IgD-negative memory B cell (primary cell): Measurements from ENCODE around the gene OSBP. TPM values are rescaled to one million over a fixed set of nuclear protein-coding genes. Genes with fewer than 3 reads are reported as not detected.
"Not testable (repeated sequence)": the region's sequence is repeated elsewhere in the genome, so short reads cannot be mapped to it uniquely, and the experiment has no call there.

Source experiments
- H3K27ac Mint-ChIP-seq, 3 donors: one replicate each; pipeline ENCODE4 v1.8.0; 2020 to 2022; ENCODE audit warnings: mild to moderate bottlenecking in 3 of 3, mixed read lengths in 3 of 3, moderate library complexity in 1 of 3
- H3K27me3 Mint-ChIP-seq: one replicate; pipeline ENCODE4 v1.8.0; 2021; ENCODE audit warnings: mixed read lengths
- H3K36me3 Mint-ChIP-seq: one replicate; pipeline ENCODE4 v1.8.0; 2020; ENCODE audit warnings: mild to moderate bottlenecking, mixed read lengths
- H3K4me1 Mint-ChIP-seq, 3 donors: one replicate each; pipeline ENCODE4 v1.8.0; 2020 to 2022; ENCODE audit warnings: mixed read lengths in 3 of 3, mild to moderate bottlenecking in 1 of 3
- H3K4me3 Mint-ChIP-seq, 4 donors: one replicate each; pipeline ENCODE4 v1.8.0; 2020 to 2022; ENCODE audit warnings: mild to moderate bottlenecking in 4 of 4, mixed read lengths in 4 of 4, moderate library complexity in 3 of 4
- H3K9me3 Mint-ChIP-seq, 3 donors: one replicate each; pipeline ENCODE4 v1.8.0; 2020 to 2021; ENCODE audit warnings: mixed read lengths in 3 of 3, mild to moderate bottlenecking in 1 of 3
- polyA plus RNA-seq: library from polyadenylated mRNA; unstranded; fragments of 300-500 nt; fragmentation: Illumina TruSeq; gene quantifications from one replicate; pipeline ENCODE4 v1.2.3, GENCODE V29; 2021

OSBP gene
- 15.3 TPM for polyA plus RNA-seq

- Mint-ChIP-seq H3K9me3 (no peaks in the 10 kb centered on the region), H3K4me1 (peaks cover 18 to 39% (median 36%) of the 10 kb centered on the region in 3 donors), H3K27me3 (no peaks in the 10 kb centered on the region), H3K36me3 (peaks cover 7% of the 10 kb centered on the region), H3K27ac (peak within 1 kb of the TSS; percentile 81 to 98 (median 95)), H3K4me3 (peak within 1 kb of the TSS; percentile 77 to 92 (median 86))
Measured at GRCh38 chr11:59615637-59616395, at the start of gene OSBP. TSS of gene OSBP (minus strand) at chr11:59615774. CDS start at chr11:59615664, 110 bp downstream.

- peaks cover 5% of the 10 kb centered on the region for H3K36me3 Mint-ChIP-seq
- no peaks in the 10 kb centered on the region for H3K27me3 Mint-ChIP-seq
- H3K27ac Mint-ChIP-seq: peak overlapping the region; percentile 8 to 88 (median 30)
- peaks cover 16 to 26% (median 17%) of the 10 kb centered on the region in 3 donors for H3K4me1 Mint-ChIP-seq
- H3K9me3 Mint-ChIP-seq: no peaks in the 10 kb centered on the region
- peak overlapping the region in 3 of 4 donors; percentile 3 to 74 (median 7) for H3K4me3 Mint-ChIP-seq
Measured at GRCh38 chr11:59660621-59661020, 45.0 kb upstream of the OSBP start.

DNA sequence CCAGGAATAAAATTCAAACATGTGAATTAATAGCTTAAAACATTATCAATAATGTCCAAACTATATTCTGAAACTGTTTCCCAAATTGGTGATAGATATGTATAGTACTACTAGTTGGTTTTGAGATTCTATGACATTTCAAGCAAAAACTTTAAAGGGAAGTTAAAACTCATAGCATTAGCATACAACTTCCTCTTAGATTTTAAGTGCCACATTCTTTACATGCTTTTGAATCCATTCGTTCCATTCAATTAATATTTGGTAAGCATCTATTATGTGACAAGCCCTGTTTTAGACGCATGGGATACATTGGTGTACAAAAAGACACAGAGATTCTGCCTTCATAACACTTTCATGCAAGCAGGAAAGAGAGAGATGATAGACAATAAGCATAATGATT is 44.4 kb upstream of the OSBP start:
- Mint-ChIP-seq H3K27ac (peak overlapping the region; percentile 8 to 88 (median 30)), H3K9me3 (no peaks in the 10 kb centered on the region), H3K4me1 (peaks cover 13 to 23% (median 16%) of the 10 kb centered on the region in 3 donors), H3K4me3 (peak overlapping the region in 3 of 4 donors; percentile 1 to 74 (median 3)), H3K27me3 (no peaks in the 10 kb centered on the region), H3K36me3 (peaks cover 6% of the 10 kb centered on the region)

GRCh38 chr11:59658036-59658435 is 42.5 kb upstream of the OSBP start:
- Mint-ChIP-seq H3K4me3 (no peak overlapping the region), H3K36me3 (peaks cover 6% of the 10 kb centered on the region), H3K27ac (no peak overlapping the region), H3K9me3 (no peaks in the 10 kb centered on the region), H3K4me1 (peaks cover 13 to 17% (median 14%) of the 10 kb centered on the region in 3 donors), H3K27me3 (no peaks in the 10 kb centered on the region)

GRCh38 chr11:59654893-59655292 is 39.3 kb upstream of the OSBP start:
- Mint-ChIP-seq H3K4me3 (no peak overlapping the region), H3K4me1 (peaks cover 0 to 5% (median 2%) of the 10 kb centered on the region in 3 donors), H3K36me3 (peaks cover 9% of the 10 kb centered on the region), H3K27ac (no peak overlapping the region), H3K27me3 (no peaks in the 10 kb centered on the region), H3K9me3 (no peaks in the 10 kb centered on the region)

- H3K27me3 Mint-ChIP-seq: no peaks in the 10 kb centered on the region
- no peak overlapping the region for H3K4me3 Mint-ChIP-seq
- H3K4me1 Mint-ChIP-seq: no peaks in the 10 kb centered on the region
- H3K36me3 Mint-ChIP-seq: peaks cover 19% of the 10 kb centered on the region
- H3K9me3 Mint-ChIP-seq: no peaks in the 10 kb centered on the region
- H3K27ac Mint-ChIP-seq: no peak overlapping the region
Measured at GRCh38 chr11:59647245-59647980, 31.8 kb upstream of the OSBP start.

DNA sequence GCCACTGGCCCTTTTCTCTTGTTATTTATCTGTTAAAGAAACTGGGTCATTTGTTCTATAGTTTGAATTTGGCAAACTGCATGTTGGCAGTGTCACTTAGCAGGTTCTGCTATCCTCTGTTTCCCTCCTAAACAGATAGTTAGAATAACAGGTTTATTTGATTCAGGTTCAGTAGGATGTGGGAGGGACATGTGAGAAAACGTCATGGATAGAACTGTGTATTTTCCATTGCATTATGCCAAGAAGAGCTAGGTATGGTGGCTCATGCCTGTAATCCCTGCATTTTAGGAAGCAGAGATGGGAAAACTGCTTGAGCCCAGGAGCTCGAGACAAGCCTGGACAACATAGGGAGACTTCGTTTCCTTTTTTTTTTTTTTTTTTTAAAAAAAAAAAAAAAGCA is 29.0 kb upstream of the OSBP start:
- Mint-ChIP-seq H3K4me3 (no peak overlapping the region), H3K27me3 (no peaks in the 10 kb centered on the region), H3K9me3 (no peaks in the 10 kb centered on the region), H3K27ac (no peak overlapping the region), H3K36me3 (peaks cover 19% of the 10 kb centered on the region), H3K4me1 (no peaks in the 10 kb centered on the region)

- peaks cover 23% of the 10 kb centered on the region for H3K36me3 Mint-ChIP-seq
- H3K4me1 Mint-ChIP-seq: no peaks in the 10 kb centered on the region
- no peaks in the 10 kb centered on the region for H3K27me3 Mint-ChIP-seq
- H3K27ac Mint-ChIP-seq: no peak overlapping the region
- H3K4me3 Mint-ChIP-seq: no peak overlapping the region
- no peaks in the 10 kb centered on the region for H3K9me3 Mint-ChIP-seq
Measured at GRCh38 chr11:59643390-59643789, 27.8 kb upstream of the OSBP start.

DNA sequence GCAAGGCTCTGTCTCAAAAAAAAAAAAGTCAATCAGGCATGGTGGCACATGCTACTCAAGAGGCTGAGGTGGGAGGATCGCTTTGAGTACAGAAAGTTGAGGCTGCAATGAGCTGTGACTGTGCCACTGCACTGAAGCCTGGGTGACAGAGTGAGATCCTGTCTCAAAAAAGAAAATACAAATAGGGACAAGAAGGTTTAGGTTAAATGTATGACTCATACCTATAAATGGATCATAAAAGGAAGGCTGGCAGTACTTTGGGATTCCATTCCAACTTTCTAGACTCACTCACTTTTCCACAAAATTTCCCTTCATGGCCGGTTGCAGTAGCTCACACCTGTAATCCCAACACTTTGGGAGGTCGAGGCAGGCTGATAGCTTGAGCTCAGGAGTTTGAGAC is 25.6 kb upstream of the OSBP start:
- Mint-ChIP-seq H3K27me3 (no peaks in the 10 kb centered on the region), H3K36me3 (peaks cover 16% of the 10 kb centered on the region)

GRCh38 chr11:59630493-59630892 is 14.9 kb upstream of the OSBP start:
- no peak overlapping the region for H3K27ac Mint-ChIP-seq
- peaks cover 5% of the 10 kb centered on the region for H3K36me3 Mint-ChIP-seq
- H3K4me1 Mint-ChIP-seq: no peaks in the 10 kb centered on the region
- H3K9me3 Mint-ChIP-seq: peaks cover 0 to 2% (median 0%) of the 10 kb centered on the region in 3 donors
- H3K27me3 Mint-ChIP-seq: no peaks in the 10 kb centered on the region
- H3K4me3 Mint-ChIP-seq: no peak overlapping the region

More for the DNA sequence above, 25.6 kb upstream of the OSBP start:
- peak overlapping the region in 1 of 3 donors; percentile 47 for H3K27ac Mint-ChIP-seq
- no peaks in the 10 kb centered on the region for H3K9me3 Mint-ChIP-seq
- H3K4me1 Mint-ChIP-seq: peaks cover 0 to 1% (median 0%) of the 10 kb centered on the region in 3 donors
- no peak overlapping the region for H3K4me3 Mint-ChIP-seq

DNA sequence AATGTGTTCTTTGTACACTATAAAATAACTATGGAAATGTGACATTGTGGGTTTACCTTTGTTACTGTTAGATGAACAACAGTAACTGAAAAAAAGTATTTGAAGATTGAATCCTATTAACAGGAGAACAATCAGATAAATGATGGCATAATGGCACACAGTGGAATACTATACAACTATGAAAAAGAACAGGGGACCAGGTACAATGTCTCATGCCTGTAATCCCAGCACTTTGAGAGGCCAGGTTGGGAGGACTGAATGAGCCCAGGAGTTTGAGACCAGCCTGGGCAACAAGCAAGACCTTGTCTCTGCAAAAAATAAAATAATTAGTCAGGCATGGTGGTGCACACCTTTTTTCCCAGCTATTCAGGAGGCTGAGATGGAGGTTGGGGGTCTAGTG is 14.4 kb upstream of the OSBP start:
- Mint-ChIP-seq H3K4me3 (no peak overlapping the region), H3K27ac (no peak overlapping the region), H3K36me3 (peaks cover 4% of the 10 kb centered on the region), H3K27me3 (no peaks in the 10 kb centered on the region), H3K9me3 (peaks cover 0 to 2% (median 0%) of the 10 kb centered on the region in 3 donors), H3K4me1 (no peaks in the 10 kb centered on the region)

DNA sequence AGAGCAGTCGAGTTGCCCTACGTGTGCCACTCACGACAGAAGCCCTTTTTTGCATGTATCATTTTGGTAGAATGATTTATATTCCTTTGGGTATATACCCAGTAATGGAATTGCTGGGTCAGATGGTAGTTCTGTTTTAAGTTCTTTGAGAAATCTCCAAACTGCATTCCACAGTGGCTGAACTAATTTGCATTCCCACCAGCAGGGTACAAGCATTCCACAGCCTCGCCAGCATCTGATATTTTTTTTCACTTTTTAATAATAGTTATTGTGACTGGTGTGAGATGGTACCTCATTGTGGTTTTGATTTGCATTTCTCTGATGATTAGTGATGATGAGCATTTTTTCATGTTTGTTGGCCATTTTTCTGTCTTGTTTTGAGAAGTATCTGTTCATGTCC is 11.4 kb upstream of the OSBP start:
- H3K4me1 Mint-ChIP-seq, H3K27ac Mint-ChIP-seq, H3K36me3 Mint-ChIP-seq, H3K4me3 Mint-ChIP-seq, H3K27me3 Mint-ChIP-seq, H3K9me3 Mint-ChIP-seq: not testable (repeated sequence)

DNA sequence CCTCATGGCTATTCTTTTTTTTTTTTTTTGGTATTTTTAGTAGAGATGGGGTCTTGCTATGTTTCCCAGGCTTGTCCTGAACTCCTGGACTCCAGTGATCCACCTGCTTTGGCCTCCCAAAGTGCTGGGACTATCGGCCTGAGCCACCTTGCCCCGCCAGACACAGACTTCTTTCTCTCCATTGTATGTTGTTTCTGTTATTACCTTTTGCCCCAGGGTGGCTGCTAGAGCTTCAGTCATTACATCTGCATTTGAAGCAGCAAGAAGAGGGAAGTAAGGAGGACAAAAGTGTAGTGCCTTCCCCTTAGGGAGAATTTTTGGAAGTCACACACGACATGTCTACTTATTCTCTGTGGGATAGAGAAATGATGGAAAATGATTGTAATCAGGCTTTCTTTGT is 10.1 kb upstream of the OSBP start:
- Mint-ChIP-seq H3K27me3 (no peaks in the 10 kb centered on the region), H3K9me3 (peaks cover 0 to 2% (median 0%) of the 10 kb centered on the region in 3 donors), H3K27ac (no peak overlapping the region), H3K36me3 (peaks cover 2% of the 10 kb centered on the region), H3K4me3 (no peak overlapping the region), H3K4me1 (peaks cover 0 to 1% (median 0%) of the 10 kb centered on the region in 3 donors)

DNA sequence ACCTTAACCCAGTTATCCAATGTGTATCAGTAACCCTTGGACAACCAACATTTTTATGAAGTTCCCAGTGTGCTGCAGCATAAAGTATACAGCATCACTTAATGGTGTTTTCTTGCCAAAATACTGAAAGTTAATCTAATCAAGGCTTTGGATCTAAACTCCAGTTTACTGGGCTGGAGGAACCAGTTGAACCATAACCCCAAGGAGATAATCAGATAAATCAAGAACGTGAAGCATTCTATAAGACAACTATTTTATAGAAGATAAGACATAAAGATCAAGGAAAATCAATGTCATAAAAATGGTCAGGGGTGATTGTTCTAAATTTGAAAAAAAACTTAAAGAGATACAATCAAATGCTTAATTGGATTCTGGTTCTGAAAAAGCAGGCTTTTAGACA is 2.3 kb upstream of the OSBP start:
- no peak overlapping the region for H3K27ac Mint-ChIP-seq
- H3K4me3 Mint-ChIP-seq: no peak overlapping the region
- H3K9me3 Mint-ChIP-seq: no peaks in the 10 kb centered on the region

GRCh38 chr11:59616396-59616982 is 915 bp upstream of the OSBP start:
- H3K27me3 Mint-ChIP-seq: no peaks in the 10 kb centered on the region

More for the DNA sequence above, 2.3 kb upstream of the OSBP start:
- Mint-ChIP-seq H3K36me3 (peaks cover 4% of the 10 kb centered on the region), H3K4me1 (peaks cover 9 to 24% (median 23%) of the 10 kb centered on the region in 3 donors), H3K27me3 (no peaks in the 10 kb centered on the region)

More at GRCh38 chr11:59616396-59616982, 915 bp upstream of the OSBP start:
- H3K9me3 Mint-ChIP-seq: no peaks in the 10 kb centered on the region
- peak overlapping the region; percentile 77 to 92 (median 86) for H3K4me3 Mint-ChIP-seq
- H3K27ac Mint-ChIP-seq: peak overlapping the region; percentile 81 to 98 (median 95)
- H3K4me1 Mint-ChIP-seq: peaks cover 18 to 36% (median 35%) of the 10 kb centered on the region in 3 donors
- H3K36me3 Mint-ChIP-seq: peaks cover 7% of the 10 kb centered on the region
